HL-60/S4 (cell line): Measurements from ENCODE around the gene NINJ2.
"Not testable (repeated sequence)": the region's sequence is repeated elsewhere in the genome, so short reads cannot be mapped to it uniquely, and the experiment has no call there.

Experiments
- in situ Hi-C: fragments of 300-500 bp; cut with MboI; formaldehyde crosslinking; loops from 2 replicates; pipeline ENCODE4 v1.14.3; 2022; ENCODE audit warnings: low sequenced_read_pairs

NINJ2 gene

DNA sequence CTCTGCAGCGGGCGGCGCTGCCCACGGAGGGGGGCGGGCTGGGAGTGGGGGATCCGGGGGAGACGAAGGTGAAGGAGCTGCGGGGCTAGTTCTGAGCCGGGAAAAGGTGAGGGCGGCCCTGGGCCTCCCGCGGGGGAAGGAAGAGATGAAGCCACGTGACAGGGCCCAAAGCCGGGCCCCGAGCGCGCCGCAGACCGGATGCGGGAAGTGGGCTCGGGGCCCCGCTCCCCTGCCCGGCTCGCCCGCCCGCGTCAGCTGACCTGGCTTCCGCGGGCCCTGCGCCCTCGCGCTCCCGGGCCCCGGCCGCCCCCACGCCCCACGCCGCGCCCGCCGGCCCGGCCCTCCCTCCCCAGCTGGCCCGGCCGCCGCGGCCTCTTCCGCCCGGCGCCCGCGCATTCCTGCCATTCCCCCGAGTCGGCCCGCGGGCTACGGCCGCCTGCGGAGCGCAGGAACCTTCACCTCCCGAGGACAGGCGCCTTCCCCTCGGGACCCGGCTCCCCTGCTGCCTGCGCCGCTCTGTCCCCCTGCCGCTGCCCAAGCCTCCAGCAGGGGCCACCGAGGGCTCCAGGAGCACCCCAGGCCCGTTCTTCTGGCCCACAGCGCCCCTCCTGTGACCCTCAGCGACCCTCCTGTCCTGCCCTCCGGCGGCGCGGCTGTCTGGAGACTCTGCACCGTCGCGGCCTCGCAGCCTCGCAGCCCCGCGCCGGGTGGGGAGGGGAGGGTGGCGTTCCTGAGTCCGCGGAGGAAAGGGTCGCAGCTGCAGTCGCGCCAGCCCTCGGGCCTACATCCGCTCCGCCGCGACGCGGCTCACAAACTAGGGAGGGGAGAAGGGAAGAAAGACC lies 20.4 kb downstream of the NINJ2 start:
- in situ Hi-C loops, result no loop called here

DNA sequence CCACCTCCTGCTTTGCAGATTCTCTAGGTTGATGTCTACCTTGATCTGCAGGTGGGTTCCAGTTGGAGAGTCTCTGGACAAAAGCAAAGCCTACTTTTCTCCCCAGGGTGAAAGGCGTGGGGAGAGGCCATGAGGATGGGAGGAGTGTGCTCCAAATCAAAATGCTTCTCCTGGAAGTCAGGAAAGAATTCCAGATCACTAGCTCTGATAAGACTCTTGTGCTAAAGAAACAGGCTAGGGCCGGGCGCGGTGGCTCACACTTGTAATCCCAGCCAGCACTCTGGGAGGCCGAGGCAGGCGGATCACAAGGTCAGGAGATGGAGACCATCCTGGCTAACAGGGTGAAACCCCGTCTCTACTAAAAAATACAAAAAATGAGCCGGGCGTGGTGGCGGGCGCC lies 21.9 kb downstream of the NINJ2 start:
- in situ Hi-C loops, result not testable (repeated sequence)

DNA sequence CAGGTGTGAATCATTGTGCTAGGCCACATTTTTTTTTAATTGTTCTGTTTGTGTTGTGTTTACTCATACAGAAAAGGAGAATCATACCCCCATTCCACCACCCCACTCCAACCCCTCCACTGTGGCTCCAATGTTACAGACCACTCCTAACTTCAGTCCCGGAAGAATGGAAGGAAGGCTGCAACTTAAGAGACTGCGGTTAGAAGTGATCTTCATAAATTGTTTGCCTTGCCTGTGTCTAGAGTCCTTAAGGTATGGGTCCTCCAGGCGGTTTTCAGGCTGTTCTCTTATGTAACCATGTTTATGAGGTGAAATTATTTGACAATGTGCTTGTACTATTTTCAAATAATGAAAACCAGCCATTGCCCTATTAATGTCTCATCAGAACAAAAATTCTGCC lies 22.5 kb downstream of the NINJ2 start:
- in situ Hi-C loops, result no loop called here

DNA sequence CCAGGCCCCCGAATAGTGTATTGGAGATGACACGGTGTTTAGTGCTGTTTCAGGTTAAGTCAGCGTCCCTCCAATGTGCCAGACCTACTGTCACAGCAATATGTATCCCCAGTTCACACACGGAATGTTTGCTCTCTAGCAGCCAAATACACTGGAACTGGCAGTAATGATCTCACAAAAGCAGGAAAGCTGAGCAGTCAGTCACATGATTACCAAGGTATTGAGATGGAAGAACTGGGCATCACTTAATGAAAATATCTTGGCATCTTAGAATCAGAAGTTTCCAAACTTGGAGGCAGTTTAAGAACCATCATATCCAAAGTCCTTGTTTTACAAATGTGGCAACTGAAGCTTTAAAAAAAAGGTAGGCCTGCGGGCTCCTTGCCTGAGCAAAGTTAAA lies 23.3 kb downstream of the NINJ2 start:
- in situ Hi-C loops, result no loop called here

DNA sequence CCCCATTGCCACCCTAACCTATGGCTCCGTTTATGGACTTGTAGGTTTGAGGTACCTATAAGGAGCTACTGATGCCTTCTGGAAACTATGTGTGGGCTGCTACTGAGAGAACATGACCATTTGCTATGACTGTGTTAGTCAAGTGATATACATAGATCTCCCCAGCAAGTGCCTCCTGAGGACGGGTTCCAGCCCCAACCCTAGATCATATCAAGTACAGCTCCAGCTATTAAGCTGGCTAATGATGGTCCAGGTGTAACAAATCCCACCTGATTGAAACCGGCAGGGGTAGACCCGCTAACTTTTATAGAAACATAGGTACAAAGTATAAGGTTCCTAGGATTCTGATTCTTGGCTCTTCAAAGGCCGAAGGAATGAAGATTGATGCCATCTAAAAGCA lies 23.7 kb downstream of the NINJ2 start:
- in situ Hi-C loops, result no loop called here

DNA sequence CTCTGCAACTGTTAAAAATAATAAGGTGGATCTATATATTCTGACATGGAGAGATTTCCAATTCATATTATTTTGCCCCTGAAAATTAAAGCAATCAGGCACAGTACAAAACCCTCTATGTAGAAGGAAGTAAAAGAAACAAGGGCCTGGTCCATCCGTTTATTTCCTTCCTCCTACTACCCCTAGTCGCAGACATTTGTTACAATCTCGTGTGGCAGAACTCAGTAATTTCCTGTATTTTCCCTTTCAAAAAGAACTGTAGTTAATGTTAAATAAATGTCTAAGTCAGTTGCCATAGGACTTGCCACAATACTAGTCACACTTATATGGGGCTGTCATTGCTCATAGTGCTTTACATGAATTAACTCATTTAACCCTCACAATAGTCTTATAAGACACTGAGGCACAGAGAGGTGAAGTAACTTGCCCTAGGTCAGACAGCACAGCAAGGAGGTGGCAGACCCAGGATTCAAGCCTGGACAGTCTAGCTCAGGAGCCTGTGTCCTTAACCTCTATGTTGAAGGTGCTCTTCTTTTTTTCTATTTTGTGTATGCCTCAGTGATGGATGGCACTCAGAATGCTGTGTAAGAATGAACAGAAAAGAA lies 24.2 kb downstream of the NINJ2 start:
- in situ Hi-C loops, result no loop called here

DNA sequence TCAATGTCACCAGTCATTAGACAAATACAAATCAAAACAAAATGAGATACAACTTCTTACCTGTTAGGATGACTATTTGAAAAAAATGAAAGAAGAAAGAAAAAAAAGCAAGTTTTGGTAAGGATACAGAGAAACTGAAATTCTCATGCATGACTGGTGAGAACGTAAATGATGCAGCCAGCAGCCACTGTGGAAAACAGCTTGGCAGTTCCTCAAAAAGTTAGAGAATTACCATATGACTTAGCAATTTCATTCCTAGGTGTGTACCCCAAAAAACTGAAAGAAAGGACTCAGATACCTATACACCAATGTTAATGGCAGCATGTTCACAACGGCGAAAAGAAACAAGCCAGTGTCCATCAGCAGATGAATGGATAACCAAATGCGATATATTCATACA lies 26.6 kb downstream of the NINJ2 start:
- in situ Hi-C loops, result no loop called here

DNA sequence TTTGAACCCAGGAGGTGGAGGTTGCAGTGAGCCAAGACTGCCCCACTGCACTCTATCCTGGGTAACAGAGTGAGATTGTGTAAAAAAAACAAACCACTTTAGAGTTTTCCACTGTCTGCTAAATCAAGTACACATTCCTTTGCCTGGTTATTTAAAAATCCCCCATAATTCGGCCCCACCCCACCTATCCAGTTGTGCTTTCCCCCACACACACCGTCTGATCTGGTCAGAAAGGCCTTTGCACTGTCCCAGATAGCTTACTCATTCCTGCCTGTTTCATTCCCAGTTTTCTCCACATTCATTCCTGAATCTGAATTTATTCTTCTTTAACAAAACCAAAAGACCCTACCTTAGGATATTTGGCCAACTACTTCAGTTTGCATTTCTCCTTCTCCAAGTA lies 29.5 kb downstream of the NINJ2 start:
- in situ Hi-C loops, result no loop called here

DNA sequence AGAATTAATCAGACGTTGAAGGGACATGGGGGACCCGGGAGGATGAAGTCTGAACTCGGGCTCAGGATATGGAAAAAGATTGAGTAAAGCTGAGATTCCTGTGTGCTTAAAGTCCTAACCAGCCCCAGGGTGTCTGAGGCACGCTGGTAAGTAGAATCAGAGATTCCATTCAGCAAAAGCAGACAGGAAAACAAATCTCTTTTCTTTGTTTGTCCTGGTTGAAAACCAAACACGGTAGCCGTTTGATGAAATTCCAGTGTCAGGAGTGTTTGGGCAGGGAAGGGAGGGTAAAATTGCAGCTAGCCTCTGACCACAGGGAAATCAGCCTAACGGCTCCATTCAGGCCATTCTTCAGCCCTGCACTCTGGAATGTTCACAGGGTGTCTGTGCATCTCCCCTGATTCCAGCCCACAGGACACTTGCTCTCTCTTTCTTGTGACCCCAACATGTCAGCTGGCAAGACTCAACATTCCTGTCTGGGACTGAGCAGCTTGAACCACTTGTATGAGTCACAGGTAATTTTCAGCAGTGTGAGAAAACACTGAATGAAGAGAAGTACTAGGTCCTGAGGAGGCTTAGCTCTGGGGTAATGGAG lies 31.0 kb downstream of the NINJ2 start:
- in situ Hi-C loops, result no loop called here

DNA sequence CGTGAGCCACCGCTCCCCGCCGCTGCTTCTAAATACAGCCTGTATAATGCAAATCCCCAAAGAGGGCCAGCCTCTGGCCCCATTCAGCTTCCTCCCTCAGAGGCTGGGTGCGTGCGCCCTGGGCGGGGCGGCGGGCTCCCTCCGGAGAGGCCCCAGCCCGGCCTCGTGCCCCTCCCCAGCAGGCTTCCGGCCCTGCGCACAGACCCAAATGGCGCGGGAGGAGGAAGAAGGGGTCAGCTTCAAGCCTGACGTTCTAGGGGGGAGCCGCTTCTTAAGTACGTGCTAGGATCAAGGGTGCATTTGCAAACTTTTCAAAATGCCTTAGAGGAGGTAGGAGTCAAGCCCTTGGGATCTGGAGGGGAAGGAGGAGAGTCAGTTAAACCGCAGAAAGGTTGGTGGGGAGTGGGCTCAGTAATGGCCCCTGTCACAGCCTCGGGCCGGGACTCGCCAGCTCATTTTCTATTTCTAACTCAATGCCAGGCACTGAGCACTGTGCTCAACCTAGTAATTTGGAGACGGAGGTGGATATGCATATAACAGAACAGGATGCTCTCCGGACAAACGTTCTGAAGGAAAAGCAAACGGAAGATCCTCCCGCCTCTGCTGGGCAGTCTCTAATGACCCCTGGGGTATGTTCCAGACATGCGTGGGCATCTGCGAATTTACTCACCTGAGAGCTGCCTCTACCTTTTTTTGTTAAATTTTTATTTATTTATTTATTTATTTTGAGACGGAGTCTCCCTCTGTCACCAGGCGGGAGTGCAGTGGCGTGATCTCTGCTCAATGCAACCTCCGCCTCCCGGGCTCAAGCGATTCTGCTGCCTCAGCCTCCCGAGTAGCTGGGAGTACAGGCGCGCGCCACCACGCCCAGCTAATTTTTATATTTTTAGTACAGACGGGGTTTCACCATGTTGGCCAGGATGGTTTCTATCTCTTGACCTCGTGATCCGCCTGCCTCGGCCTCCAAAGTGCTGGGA lies 32.3 kb downstream of the NINJ2 start:
- in situ Hi-C loops, result no loop called here

DNA sequence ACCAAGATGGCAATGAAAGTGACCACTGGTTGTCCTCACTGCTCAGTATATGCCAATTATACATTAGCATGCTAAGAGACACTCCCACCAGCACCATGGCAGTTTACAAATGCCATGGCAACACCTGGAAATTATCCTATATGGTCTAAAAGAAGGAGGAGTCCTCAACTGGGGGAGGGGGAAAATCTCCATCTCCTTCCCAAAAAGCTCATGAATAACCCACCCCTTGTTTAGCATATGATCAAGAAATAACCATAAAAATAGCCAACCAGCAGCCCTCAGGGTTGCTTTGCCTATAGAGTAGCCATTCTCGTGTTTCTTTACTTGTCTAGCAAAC lies 34.5 kb downstream of the NINJ2 start:
- in situ Hi-C loops, result not testable (repeated sequence)

DNA sequence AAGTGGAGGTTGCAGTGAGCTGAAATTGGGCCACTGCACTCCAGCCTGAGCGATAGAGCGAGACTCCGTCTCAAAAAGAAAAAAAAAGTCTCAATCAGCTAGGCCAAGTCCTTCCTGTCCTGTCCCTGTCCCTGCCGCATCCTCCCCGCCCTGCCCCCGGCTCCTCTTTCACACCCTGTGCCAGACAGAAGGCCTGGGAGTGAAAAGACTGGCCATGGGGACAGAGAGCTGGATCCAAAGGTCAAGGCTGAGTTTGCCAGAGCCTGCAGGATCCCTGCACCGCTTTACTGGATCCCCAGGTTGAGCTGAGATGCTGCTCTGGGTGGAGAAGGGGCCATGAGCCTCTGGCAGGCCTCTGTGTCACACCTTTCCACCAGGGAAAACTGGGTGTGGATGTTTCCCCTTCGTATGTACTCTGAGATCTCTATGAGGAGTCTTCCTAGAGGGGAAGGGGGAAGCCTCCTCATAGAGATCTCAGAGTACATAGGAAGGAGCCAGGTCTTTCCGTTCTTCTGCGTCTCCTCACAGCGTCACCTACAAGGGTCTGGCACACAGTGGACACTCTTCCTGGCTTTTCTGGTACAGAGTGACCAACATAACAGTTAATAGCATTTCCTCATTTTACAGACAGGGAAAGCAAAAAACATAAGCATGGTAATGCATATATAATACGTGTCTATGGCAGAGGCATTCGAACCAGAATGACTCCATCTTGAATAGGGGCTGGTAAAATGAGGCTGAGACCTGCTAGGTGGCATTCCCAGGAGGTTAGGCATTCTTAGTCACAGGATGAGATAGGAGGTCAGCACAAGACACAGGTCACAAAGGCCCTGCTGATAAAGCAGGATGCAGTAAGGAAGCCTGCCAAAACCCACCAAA lies 35.1 kb downstream of the NINJ2 start:
- in situ Hi-C loops, result no loop called here

DNA sequence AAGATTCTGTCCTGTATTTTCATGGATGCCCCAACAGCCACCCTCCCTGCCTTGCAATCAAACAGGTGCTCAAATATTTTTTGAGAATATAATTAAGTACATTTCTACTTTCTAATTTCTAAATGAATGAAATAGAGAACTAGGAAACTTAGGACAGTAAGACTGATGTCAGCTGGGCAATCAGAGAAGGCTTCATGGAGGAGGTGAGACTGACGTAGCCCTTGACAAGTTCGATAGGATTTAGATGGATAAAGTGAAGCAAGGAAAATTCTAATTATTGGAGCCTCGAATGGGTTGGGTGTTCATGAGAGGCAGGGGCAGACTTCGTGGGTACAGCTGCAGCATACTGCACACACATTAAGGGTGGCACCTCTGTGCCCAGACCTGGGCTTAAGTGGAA lies 36.0 kb downstream of the NINJ2 start:
- in situ Hi-C loops, result no loop called here

DNA sequence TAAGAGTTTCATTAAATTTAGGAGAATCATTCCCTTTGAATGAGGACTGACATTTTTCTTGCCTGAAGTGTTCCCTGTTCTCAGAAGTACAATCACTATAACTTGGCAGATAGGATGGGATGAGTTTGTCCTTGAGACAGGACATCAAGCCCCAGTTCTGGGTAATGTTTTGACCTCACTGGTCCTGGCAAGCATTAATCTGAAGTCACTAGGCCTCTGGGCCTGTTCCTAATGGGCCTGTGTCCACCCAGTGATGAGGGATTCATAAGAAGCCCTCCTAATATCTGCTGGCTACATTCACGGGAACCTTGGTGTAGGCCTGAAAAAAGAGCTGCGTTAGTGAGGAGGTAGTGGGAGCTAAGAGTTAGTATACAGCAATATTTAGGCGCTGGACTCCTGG lies 37.2 kb downstream of the NINJ2 start:
- in situ Hi-C loops, result no loop called here

DNA sequence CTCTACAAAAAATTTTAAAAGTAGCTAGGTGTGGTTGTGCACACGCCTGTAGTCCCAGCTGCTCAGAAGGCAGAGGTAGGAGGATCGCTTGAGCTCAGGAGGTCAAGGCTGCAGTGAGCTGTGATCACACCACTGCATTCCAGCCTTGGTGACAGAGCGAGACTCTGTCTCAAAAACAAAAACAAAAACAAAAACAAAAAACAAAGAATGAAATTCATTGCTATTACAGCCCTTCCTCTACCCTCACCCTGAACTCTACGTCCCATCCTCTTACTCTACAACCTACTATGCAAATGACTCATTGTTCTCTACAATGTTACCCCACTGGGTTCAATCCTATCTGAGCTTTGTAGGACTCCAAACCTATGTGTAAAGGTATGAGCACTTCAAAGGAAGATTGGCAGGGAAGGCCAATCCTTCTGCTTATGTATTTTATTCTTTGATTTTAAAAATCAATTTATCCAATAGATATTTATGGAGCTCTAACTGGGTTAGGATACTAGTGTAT lies 39.3 kb downstream of the NINJ2 start:
- in situ Hi-C loops, result no loop called here

DNA sequence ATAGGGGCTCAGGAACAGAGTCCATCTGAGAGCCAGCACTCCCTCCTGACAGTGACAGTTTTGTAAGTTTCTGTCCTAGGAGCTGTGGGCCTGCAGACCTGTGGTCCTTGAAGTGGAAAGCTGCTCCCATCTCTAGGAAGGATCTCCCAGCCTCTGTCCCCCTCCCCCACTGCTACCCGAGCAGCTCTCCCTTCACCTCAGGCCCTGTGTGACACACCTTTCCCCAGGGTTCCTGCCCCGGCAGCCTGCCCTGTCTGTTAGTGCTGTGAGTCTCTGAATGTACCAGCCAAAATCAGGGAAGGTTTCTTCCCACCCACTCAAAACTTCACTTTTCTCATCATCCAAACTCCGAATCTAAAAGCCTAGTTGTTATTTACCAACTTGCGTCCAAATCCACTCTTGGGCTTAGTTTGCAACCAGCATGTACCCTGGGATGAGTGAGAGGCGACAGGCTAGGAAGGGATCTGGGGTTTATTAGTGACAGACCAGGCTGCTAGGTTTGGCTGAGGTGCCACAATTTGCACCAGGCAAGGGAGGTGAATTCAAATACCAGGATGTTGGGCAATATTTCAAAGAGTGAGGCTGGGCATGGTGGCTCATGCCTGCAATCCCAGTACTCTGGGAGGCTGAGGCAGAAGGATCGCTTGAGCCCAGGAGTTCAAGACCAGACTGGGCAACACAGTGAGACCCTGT lies 39.9 kb downstream of the NINJ2 start:
- in situ Hi-C loops, result no loop called here

DNA sequence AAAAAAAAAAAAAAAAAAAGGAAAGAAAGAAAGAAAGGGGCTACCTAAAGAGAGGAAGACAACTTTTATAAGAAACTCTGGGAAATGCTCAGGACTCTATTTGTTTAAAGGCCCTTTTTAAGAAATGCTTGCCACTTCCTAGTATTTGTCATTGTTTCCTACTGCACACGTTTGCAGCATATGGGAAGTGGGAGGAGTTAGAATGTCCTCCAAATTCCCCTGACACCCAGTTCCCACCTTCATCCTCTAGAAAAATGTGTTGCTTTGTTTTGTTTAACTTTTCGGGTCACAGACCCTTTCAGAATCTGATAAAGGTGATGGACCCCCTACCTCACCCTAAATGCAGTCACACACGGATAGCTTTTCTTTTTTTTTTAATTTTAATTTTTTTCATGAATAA lies 40.8 kb downstream of the NINJ2 start:
- in situ Hi-C loops, result no loop called here

DNA sequence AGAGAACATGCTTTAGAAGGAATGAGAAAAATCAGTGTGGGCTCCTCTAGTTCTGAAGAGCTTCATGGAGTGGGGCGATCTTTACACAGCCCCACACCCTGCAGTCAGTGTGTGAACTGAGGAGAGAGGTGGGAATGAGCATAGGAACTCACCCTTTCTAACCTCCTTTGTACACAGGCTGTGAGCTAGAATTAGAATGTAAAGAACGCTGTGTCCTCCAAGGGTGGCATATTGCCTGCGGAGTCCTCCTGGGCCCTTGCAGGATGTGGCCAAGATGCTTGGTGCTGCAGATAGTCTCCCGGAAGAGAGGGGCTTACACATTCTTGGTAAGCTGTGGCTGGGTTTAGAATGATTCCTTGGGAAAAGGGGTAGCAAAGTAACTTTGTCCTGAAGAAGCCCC lies 43.9 kb downstream of the NINJ2 start:
- in situ Hi-C loops, result no loop called here

DNA sequence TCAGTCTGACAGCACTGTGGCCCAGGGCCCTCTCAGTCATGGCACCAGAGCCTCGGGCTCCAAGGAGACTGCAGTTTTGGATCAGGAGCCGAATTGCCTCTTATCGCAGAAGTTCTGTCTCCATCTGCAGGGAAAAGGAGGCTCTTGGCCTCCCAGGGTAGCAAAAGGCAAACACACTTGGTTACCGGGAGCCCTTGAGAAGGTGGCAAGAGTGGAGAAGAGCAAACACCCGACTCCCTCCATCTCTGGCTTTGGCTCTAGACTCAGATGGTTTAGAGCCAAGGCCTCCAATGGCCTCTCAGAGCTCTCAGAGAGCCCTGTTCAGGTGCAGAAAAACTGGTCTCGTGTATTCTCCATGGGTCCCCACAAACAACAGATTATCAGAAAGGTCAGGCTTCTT lies 44.6 kb downstream of the NINJ2 start:
- in situ Hi-C loops, result no loop called here
